H1 (cell line): ENCODE results near the gene PRKCH. TPM values are rescaled to one million over a fixed set of nuclear protein-coding genes. Genes with fewer than 3 reads are reported as not detected.

Experiments
- CTCF ChIA-PET: fragments of 300-600 bp; sonication (Branson Sonifier 250); formaldehyde crosslinking; loops from one replicate; lab custom pipeline; 2021; ENCODE audit not compliant: partially characterized antibody; lab: Charles Lee
- POLR2A ChIA-PET: fragments of 300-600 bp; sonication (Branson Sonifier 250); formaldehyde crosslinking; loops from one replicate; lab custom pipeline; 2021; ENCODE audit warnings: inconsistent platforms; ENCODE audit not compliant: partially characterized antibody; lab: Charles Lee
- DNase-seq, 2 experiments: peaks; one replicate each; pipeline versions ENCODE4 v3.0.0 to v3.0.0-alpha.2; 2010 to 2022; ENCODE audit warnings: low spot score in 2 of 2, low read depth in 1 of 2, mixed read lengths in 1 of 2
- FAIRE-seq: peaks from 2 replicates; lab custom pipeline; 2011; peaks lifted over from hg19 to GRCh38; lab: Jason Lieb, UNC
- H2AFZ ChIP-seq: 2 replicates; pipeline ENCODE4 v1.8.1; 2012; ENCODE audit warnings: low read length, inconsistent platforms
- H2AK5ac ChIP-seq: 2 replicates; pipeline ENCODE4 v1.6.1; 2013; ENCODE audit warnings: low read depth, low read length
- H2BK120ac ChIP-seq: replicated peaks from 2 replicates; pipeline ENCODE3; 2013; ENCODE audit warnings: low read depth, low read length, inconsistent platforms
- H2BK12ac ChIP-seq: 2 replicates; pipeline ENCODE4 v1.6.1; 2013; ENCODE audit warnings: low read depth, low read length
- H2BK15ac ChIP-seq: 2 replicates; pipeline ENCODE4 v1.6.1; 2013; ENCODE audit warnings: low read length
- H2BK20ac ChIP-seq: 2 replicates; pipeline ENCODE4 v1.6.1; 2013; ENCODE audit warnings: low read length
- H2BK5ac ChIP-seq: 2 replicates; pipeline ENCODE4 v1.6.1; 2013; ENCODE audit warnings: low read depth, low read length
- H3K14ac ChIP-seq: 2 replicates; pipeline ENCODE4 v1.6.1; 2013; ENCODE audit warnings: inconsistent platforms; ENCODE audit not compliant: insufficient read length
- H3K18ac ChIP-seq: 2 replicates; pipeline ENCODE4 v1.6.1; 2013; ENCODE audit warnings: low read length; ENCODE audit errors: extremely low read depth
- H3K23ac ChIP-seq: 2 replicates; pipeline ENCODE4 v1.6.1; 2013; ENCODE audit warnings: inconsistent platforms; ENCODE audit not compliant: insufficient read length
- H3K23me2 ChIP-seq: 2 replicates; pipeline ENCODE4 v1.6.1; 2013; ENCODE audit warnings: low read depth, low read length
- H3K27ac ChIP-seq: 2 replicates; pipeline ENCODE4 v1.6.1; 2011; ENCODE audit warnings: low read depth, low read length, inconsistent platforms
- H3K27me3 ChIP-seq, 4 experiments: replicated peaks in 1 of 4; 1 replicate in 1 of 4; 2 replicates in 3 of 4; pipeline versions ENCODE4 v1.6.1 to v1.8.1; 2011 to 2013; ENCODE audit warnings: low read length in 3 of 4, mild to moderate bottlenecking in 3 of 4, inconsistent platforms in 2 of 4, mixed read lengths in 2 of 4, moderate library complexity in 1 of 4; ENCODE audit not compliant: control insufficient read depth in 3 of 4, insufficient read depth in 3 of 4; ENCODE audit errors: extremely low read depth in 1 of 4
- H3K36me3 ChIP-seq, 4 experiments: 2 replicates each; pipeline versions ENCODE4 v1.6.1 to v1.8.1; 2011 to 2013; ENCODE audit warnings: mild to moderate bottlenecking in 4 of 4, low read length in 3 of 4, moderate library complexity in 2 of 4, control low read depth in 1 of 4, inconsistent platforms in 1 of 4; ENCODE audit not compliant: insufficient read depth in 4 of 4, control insufficient read depth in 2 of 4
- H3K4ac ChIP-seq: replicated peaks from 2 replicates; pipeline ENCODE3; 2013; ENCODE audit warnings: low read length, low read depth, mixed read lengths, inconsistent platforms; ENCODE audit not compliant: insufficient read length
- H3K4me1 ChIP-seq, 4 experiments: replicated peaks in 1 of 4; 1 replicate in 1 of 4; 2 replicates in 3 of 4; pipeline versions ENCODE4 v1.6.1 to v1.8.1; 2011 to 2013; ENCODE audit warnings: low read length in 3 of 4, inconsistent platforms in 2 of 4, mixed read lengths in 1 of 4; ENCODE audit not compliant: insufficient read depth in 4 of 4, control insufficient read depth in 3 of 4
- H3K4me2 ChIP-seq, 2 experiments: 2 replicates each; pipeline versions ENCODE4 v1.6.1 to v1.8.1; 2011 to 2013; ENCODE audit warnings: low read depth in 2 of 2, low read length in 2 of 2, control low read depth in 1 of 2, inconsistent platforms in 1 of 2, mild to moderate bottlenecking in 1 of 2; ENCODE audit not compliant: insufficient read depth in 1 of 2
- H3K4me3 ChIP-seq, 4 experiments: fragments of 200-600, 300-600 bp in 1 of 4; sonication (generic), shearing (Covaris generic), sonication (Bioruptor Twin) in 1 of 4; 2 replicates each; pipeline versions ENCODE4 v1.5.1 to v1.8.1; 2011 to 2016; ENCODE audit warnings: low read length in 4 of 4, low read depth in 3 of 4, control low read depth in 2 of 4, inconsistent platforms in 2 of 4, mild to moderate bottlenecking in 2 of 4, mixed read lengths in 1 of 4, moderate library complexity in 1 of 4; ENCODE audit not compliant: insufficient read depth in 2 of 4; ENCODE audit errors: extremely low read depth in 1 of 4
- H3K56ac ChIP-seq: replicated peaks from 2 replicates; pipeline ENCODE3; 2013; ENCODE audit warnings: low read depth, mild to moderate bottlenecking, mixed read lengths, low read length, inconsistent platforms; ENCODE audit not compliant: insufficient read length
- H3K79me1 ChIP-seq: 2 replicates; pipeline ENCODE4 v1.6.1; 2013; ENCODE audit warnings: low read depth, low read length, control low read depth
- H3K79me2 ChIP-seq, 2 experiments: 2 replicates each; pipeline versions ENCODE4 v1.6.1 to v1.8.1; 2012 to 2013; ENCODE audit warnings: low read length in 2 of 2, mild to moderate bottlenecking in 2 of 2, inconsistent platforms in 1 of 2; ENCODE audit not compliant: insufficient read depth in 2 of 2, control insufficient read depth in 1 of 2
- H3K9ac ChIP-seq, 4 experiments: replicated peaks in 1 of 4; 1 replicate in 1 of 4; 2 replicates in 3 of 4; pipeline versions ENCODE4 v1.6.1 to v1.8.1; 2011 to 2013; ENCODE audit warnings: low read depth in 3 of 4, low read length in 3 of 4, control low read depth in 2 of 4, mild to moderate bottlenecking in 2 of 4, moderate library complexity in 2 of 4, inconsistent platforms in 1 of 4; ENCODE audit errors: extremely low read depth in 1 of 4
- H3K9me3 ChIP-seq, 2 experiments: 2 replicates each; pipeline versions ENCODE4 v1.6.1 to v1.8.1; 2012 to 2013; ENCODE audit warnings: mild to moderate bottlenecking in 2 of 2, moderate library complexity in 2 of 2, control low read depth in 1 of 2, inconsistent platforms in 1 of 2, low read depth in 1 of 2, low read length in 1 of 2, mixed read lengths in 1 of 2; ENCODE audit not compliant: insufficient read depth in 2 of 2
- H4K20me1 ChIP-seq, 2 experiments: replicated peaks in 1 of 2; 2 replicates each; pipeline versions ENCODE3 to v1.8.1; 2011 to 2013; ENCODE audit warnings: inconsistent platforms in 2 of 2, low read length in 2 of 2, mild to moderate bottlenecking in 1 of 2; ENCODE audit not compliant: insufficient read depth in 2 of 2, control insufficient read depth in 1 of 2
- H4K5ac ChIP-seq: 2 replicates; pipeline ENCODE4 v1.6.1; 2013; ENCODE audit warnings: low read length, low read depth, mixed read lengths, inconsistent platforms; ENCODE audit not compliant: insufficient read length
- H4K8ac ChIP-seq: 2 replicates; pipeline ENCODE4 v1.8.0; 2013; ENCODE audit warnings: mild to moderate bottlenecking, moderate library complexity, low read length, inconsistent platforms; ENCODE audit not compliant: insufficient read depth; ENCODE audit errors: extremely low read depth
- H4K91ac ChIP-seq: replicated peaks from 2 replicates; pipeline ENCODE3; 2013; ENCODE audit warnings: low read length, mixed read lengths, inconsistent platforms; ENCODE audit not compliant: insufficient read length
- CREB1 ChIP-seq: IDR thresholded peaks from 2 replicates; pipeline ENCODE4 v1.6.1; 2012; ENCODE audit warnings: inconsistent platforms
- EP300 ChIP-seq, 2 experiments: IDR thresholded peaks; 1 replicate in 1 of 2; 2 replicates in 1 of 2; pipeline ENCODE4 v1.6.1; 2011 to 2012; ENCODE audit warnings: low read depth in 2 of 2, low read length in 2 of 2, mild to moderate bottlenecking in 2 of 2, borderline replicate concordance in 1 of 2, inconsistent platforms in 1 of 2, moderate library complexity in 1 of 2
- GTF2F1 ChIP-seq: IDR thresholded peaks from 2 replicates; pipeline ENCODE4 v1.6.1; 2012; ENCODE audit warnings: low read depth, low read length, improper control_type of control experiment, borderline replicate concordance
- POU5F1 ChIP-seq: IDR thresholded peaks from 2 replicates; pipeline ENCODE4 v1.6.1; 2011; ENCODE audit warnings: low read depth, mild to moderate bottlenecking, low read length, moderate library complexity
- RNF2 ChIP-seq: fragments of 200-900, 300-1000 bp; sonication (generic); IDR thresholded peaks from 2 replicates; pipeline ENCODE4 v1.7.1; 2016; ENCODE audit warnings: borderline replicate concordance, low read depth, mild to moderate bottlenecking, antibody characterized with exemption, low read length; ENCODE audit not compliant: poor library complexity, severe bottlenecking; ENCODE audit errors: missing control alignments
- SIN3A ChIP-seq, 2 experiments: IDR thresholded peaks in 1 of 2; conservative IDR thresholded peaks in 1 of 2; 2 replicates each; pipeline ENCODE4 v1.6.1; 2011 to 2012; ENCODE audit warnings: low read length in 2 of 2, improper control_type of control experiment in 1 of 2, low read depth in 1 of 2, mild to moderate bottlenecking in 1 of 2
- SIRT6 ChIP-seq: IDR thresholded peaks from one replicate; pipeline ENCODE4 v1.7.1; 2012; ENCODE audit warnings: low read length, inconsistent platforms
- SIX5 ChIP-seq: IDR thresholded peaks from 2 replicates; pipeline ENCODE4 v1.6.1; 2011; ENCODE audit warnings: mild to moderate bottlenecking, low read depth, low read length
- SP4 ChIP-seq: IDR thresholded peaks from 2 replicates; pipeline ENCODE4 v1.6.1; 2012; ENCODE audit warnings: low read length, inconsistent platforms
- SUZ12 ChIP-seq: fragments of 200-600 bp; sonication (generic); IDR thresholded peaks from 2 replicates; pipeline ENCODE4 v1.6.1; 2012; ENCODE audit warnings: mild to moderate bottlenecking, inconsistent platforms, low read length, moderate library complexity, mixed read lengths
- TBP ChIP-seq: IDR thresholded peaks from 2 replicates; pipeline ENCODE4 v1.6.1; 2011; ENCODE audit warnings: low read depth, low read length, improper control_type of control experiment
- ZNF274 ChIP-seq: IDR thresholded peaks from 2 replicates; pipeline ENCODE4 v1.7.0; 2012; ENCODE audit warnings: low read length, borderline replicate concordance; ENCODE audit errors: extremely low read depth
- WGBS, 2 experiments: shearing (Covaris generic) in 1 of 2; methylation state at CpG; one replicate each; pipeline versions ENCODE4 v1.1.6 to v1.1.7; 2013 to 2015; ENCODE audit warnings: low lambda C conversion rate in 2 of 2, mixed read lengths in 2 of 2, inconsistent platforms in 1 of 2, low coverage in 1 of 2, missing lambda C conversion rate in 1 of 2; ENCODE audit not compliant: insufficient replicate concordance in 2 of 2, insufficient coverage in 1 of 2, insufficient read length in 1 of 2; ENCODE audit errors: extremely low coverage in 1 of 2, missing lambda C conversion rate in 1 of 2; 5-methylcytosine and 5-hydroxymethylcytosine counted together
- polyA plus RNA-seq, 7 experiments: library from polyadenylated mRNA; depleted of rRNA in 3 of 7; stranded (reverse) in 5 of 7; unstranded in 2 of 7; fragments of >200 nt in 5 of 7; fragments of 200-250 nt in 2 of 7; gene quantifications; 1 replicate in 5 of 7; 2 replicates in 1 of 7; 4 replicates in 1 of 7; pipeline versions ENCODE4 v1.2.1 to v1.2.3, GENCODE V29; 2011 to 2013; ENCODE audit warnings: missing spikeins in 2 of 7, mixed read lengths in 2 of 7
- total RNA-seq: library from RNA; stranded (reverse); fragmentation: NEBNext Ultra II Directional; extraction: Animal tissue kit (Norgen Biotek cat#: 25700); gene quantifications from 2 replicates; pipeline ENCODE4 v1.2.1, GENCODE V29; 2021

PRKCH gene
- total and polyA plus RNA-seq, 2 of the 8 experiments (the other 6 are each of a cell fraction or from before 2014, with no cell fraction given), result 6.4 to 7.0 TPM

DNA sequence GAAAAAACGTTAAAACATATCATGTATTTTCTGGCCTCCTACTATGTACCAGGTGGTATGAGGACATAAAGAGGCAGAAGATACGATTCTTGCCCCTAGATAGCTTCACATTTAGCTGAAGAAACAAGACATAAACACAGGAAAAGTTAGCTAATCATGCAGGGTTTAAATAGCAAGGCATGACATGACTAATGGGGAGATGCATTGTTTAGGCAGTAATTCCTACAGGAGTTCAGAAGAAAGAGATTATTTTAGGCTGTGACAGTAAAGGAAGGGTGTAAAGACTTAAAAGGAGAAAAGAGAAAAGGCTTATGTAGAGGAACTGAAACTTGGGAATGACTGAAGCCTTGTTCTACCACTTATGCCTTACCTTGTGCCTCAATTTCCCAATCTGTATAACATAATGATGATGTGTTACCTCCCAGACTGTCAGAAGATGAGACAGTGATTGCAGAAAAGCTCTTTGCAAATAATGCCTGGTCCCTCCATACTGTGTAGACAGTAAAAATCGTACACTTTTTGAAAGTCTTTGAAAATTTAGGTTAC lies 44.4 kb downstream of the PRKCH start:
- Histone ChIP-seq H3K27me3 (no peaks in the 10 kb centered on the region), H2BK5ac (no peak overlapping the region), H2BK15ac (no peak overlapping the region), H3K9ac (no peak overlapping the region), H3K9me3 (no peaks in the 10 kb centered on the region), H3K23me2 (no peaks in the 10 kb centered on the region), H3K79me2 (no peaks in the 10 kb centered on the region), H3K4me2 (no peak overlapping the region), H2BK12ac (no peak overlapping the region), H3K56ac (no peak overlapping the region), H4K20me1 (no peaks in the 10 kb centered on the region), H3K36me3 (no peaks in the 10 kb centered on the region), H3K4me3 (no peak overlapping the region), H2BK120ac (no peak overlapping the region), H3K14ac (no peak overlapping the region), H2BK20ac (no peak overlapping the region), H2AK5ac (no peak overlapping the region), H3K18ac (no peak overlapping the region), H3K79me1 (no peaks in the 10 kb centered on the region), H4K5ac (no peak overlapping the region), H4K91ac (no peak overlapping the region), H3K4me1 (0 out of 7 replicates have a peak, but pooled peaks cover 0 to 2% (median 0%) of the 10 kb centered on the region in 4 experiments), H3K4ac (no peak overlapping the region), H4K8ac (no peak overlapping the region), H3K27ac (no peak overlapping the region), H3K23ac (no peak overlapping the region), H2AFZ (no peak overlapping the region)
- DNase-seq (no peak), FAIRE-seq (no peak)
- WGBS, 2 experiments, result 75% methylated on average over 3 of the region's 3 CpGs; no CpG with 5 or more reads in 1 of the 2 experiments
- ChIA-PET POLR2A (no interaction called here), CTCF (no interaction called here)
- TF ChIP-seq POU5F1 (no peak), SIN3A (conservative IDR thresholded peaks at IDR 0.05 in 1 of 2, IDR thresholded peaks at IDR 0.05 in 1 of 2; ENCODE audit: low read depth in 1 of 2, low read length in 2 of 2) (no peak), CREB1 (no peak), SP4 (no peak), TBP (no peak), SIRT6 (no peak), ZNF274 (no peak), EP300 (IDR thresholded peaks at IDR 0.05; ENCODE audit: borderline replicate concordance in 1 of 2, low read depth in 2 of 2, low read length in 2 of 2) (no peak), SIX5 (no peak), RNF2 (no peak), SUZ12 (no peak), GTF2F1 (no peak)
